HAP-1 (cell line): ENCODE data around the gene ELOVL6.
"Not testable (repeated sequence)": the region's sequence is repeated elsewhere in the genome, so short reads cannot be mapped to it uniquely, and the experiment has no call there.

Source experiments
- DNase-seq, 2 experiments: peaks; one replicate each; pipeline ENCODE4 v3.0.0-alpha.2; 2016 to 2020; ENCODE audit warnings: low spot score in 2 of 2
- H3K27me3 ChIP-seq: fragments of 250-450 bp; sonication (Bioruptor Pico); 2 replicates; pipeline ENCODE4 v1.5.1; 2020; ENCODE audit warnings: low read depth, mild to moderate bottlenecking, moderate library complexity
- H3K36me3 ChIP-seq: fragments of 250-450 bp; sonication (Bioruptor Pico); replicated peaks from 2 replicates; pipeline ENCODE4 v1.5.1; 2020; ENCODE audit warnings: mild to moderate bottlenecking
- H3K4me1 ChIP-seq: fragments of 250-450 bp; sonication (Bioruptor Pico); 2 replicates; pipeline ENCODE4 v1.5.1; 2020; ENCODE audit warnings: mild to moderate bottlenecking
- H3K4me3 ChIP-seq: fragments of 250-450 bp; sonication (Bioruptor Pico); 2 replicates; pipeline ENCODE4 v1.5.1; 2020; ENCODE audit warnings: mild to moderate bottlenecking, moderate library complexity
- H3K9me3 ChIP-seq: fragments of 250-450 bp; sonication (Bioruptor Pico); 2 replicates; pipeline ENCODE4 v1.5.1; 2020; ENCODE audit warnings: mild to moderate bottlenecking, moderate library complexity
- in situ Hi-C: fragments of 300-500 bp; cut with MboI; formaldehyde crosslinking; loops from 3 replicates; pipeline ENCODE4 v1.14.3; 2020; ENCODE audit warnings: low sequenced_read_pairs, inconsistent platforms, mixed read lengths

Gene ELOVL6

GRCh38 chr4:110198435-110199416, at the start of gene ELOVL6:
TSS of gene ELOVL6 (minus strand) at chr4:110198615. CDS start at chr4:110198335, 280 bp downstream.
- DNase-seq = peak; percentile 83 to 89
- Histone ChIP-seq H3K4me1 (peaks cover 33% of the 10 kb centered on the region), H3K4me3 (peak within 1 kb of the TSS; percentile 60), H3K9me3 (no peaks in the 10 kb centered on the region), H3K27me3 (no peaks in the 10 kb centered on the region), H3K36me3 (peaks cover 6% of the 10 kb centered on the region)
- in situ Hi-C loops = no loop called here

GRCh38 chr4:110248100-110248499, 49.7 kb upstream of the ELOVL6 start:
- in situ Hi-C loops = no loop called here

GRCh38 chr4:110247591-110247990, 49.2 kb upstream of the ELOVL6 start:
- H3K27me3 ChIP-seq = no peaks in the 10 kb centered on the region
- no peak overlapping the region for H3K4me3 ChIP-seq
- no peak for DNase-seq
- H3K9me3 ChIP-seq = no peaks in the 10 kb centered on the region
- in situ Hi-C loops = no loop called here
- H3K36me3 ChIP-seq = no peaks in the 10 kb centered on the region
- H3K4me1 ChIP-seq = peaks cover 4% of the 10 kb centered on the region

More at GRCh38 chr4:110248100-110248499, 49.7 kb upstream of the ELOVL6 start:
- Histone ChIP-seq H3K27me3 (no peaks in the 10 kb centered on the region), H3K9me3 (no peaks in the 10 kb centered on the region), H3K4me1 (peaks cover 4% of the 10 kb centered on the region), H3K36me3 (no peaks in the 10 kb centered on the region), H3K4me3 (no peak overlapping the region)
- DNase-seq = no peak

GRCh38 chr4:110245577-110245976, 47.2 kb upstream of the ELOVL6 start:
- in situ Hi-C loops = no loop called here
- no peak overlapping the region for H3K4me3 ChIP-seq
- H3K9me3 ChIP-seq = no peaks in the 10 kb centered on the region
- DNase-seq = no peak
- no peaks in the 10 kb centered on the region for H3K27me3 ChIP-seq
- H3K36me3 ChIP-seq = no peaks in the 10 kb centered on the region
- peaks cover 4% of the 10 kb centered on the region for H3K4me1 ChIP-seq

- DNase-seq = no peak
- Histone ChIP-seq H3K27me3 (no peaks in the 10 kb centered on the region), H3K36me3 (no peaks in the 10 kb centered on the region), H3K4me1 (no peaks in the 10 kb centered on the region), H3K4me3 (no peak overlapping the region), H3K9me3 (no peaks in the 10 kb centered on the region)
- in situ Hi-C loops = no loop called here
Measured at GRCh38 chr4:110236324-110236723, 37.9 kb upstream of the ELOVL6 start.

GRCh38 chr4:110233581-110233980, 35.2 kb upstream of the ELOVL6 start:
- H3K4me3 ChIP-seq, H3K9me3 ChIP-seq, DNase-seq, in situ Hi-C loops, H3K27me3 ChIP-seq, H3K4me1 ChIP-seq, H3K36me3 ChIP-seq: not testable (repeated sequence)

- H3K9me3 ChIP-seq = no peaks in the 10 kb centered on the region
- DNase-seq = no peak
- no peaks in the 10 kb centered on the region for H3K4me1 ChIP-seq
- H3K36me3 ChIP-seq = no peaks in the 10 kb centered on the region; the same call in 1 of the 2 replicates
- in situ Hi-C loops = no loop called here
- H3K27me3 ChIP-seq = no peaks in the 10 kb centered on the region
- H3K4me3 ChIP-seq = no peak overlapping the region
Measured at GRCh38 chr4:110231869-110232268, 33.5 kb upstream of the ELOVL6 start.

- Histone ChIP-seq H3K4me1 (peaks cover 10% of the 10 kb centered on the region), H3K4me3 (no peak overlapping the region), H3K36me3 (no peaks in the 10 kb centered on the region; the same call in 1 of the 2 replicates), H3K9me3 (no peaks in the 10 kb centered on the region), H3K27me3 (no peaks in the 10 kb centered on the region)
- in situ Hi-C loops = no loop called here
- no peak for DNase-seq
Measured at GRCh38 chr4:110229266-110229665, 30.9 kb upstream of the ELOVL6 start.

- Histone ChIP-seq H3K27me3 (no peaks in the 10 kb centered on the region), H3K4me3 (no peak overlapping the region), H3K36me3 (no peaks in the 10 kb centered on the region), H3K9me3 (no peaks in the 10 kb centered on the region), H3K4me1 (peaks cover 29% of the 10 kb centered on the region)
- no peak for DNase-seq
- in situ Hi-C loops = no loop called here
Measured at GRCh38 chr4:110224812-110225211, 26.4 kb upstream of the ELOVL6 start.

- in situ Hi-C loops = no loop called here
- H3K27me3 ChIP-seq = no peaks in the 10 kb centered on the region
Measured at GRCh38 chr4:110224142-110224541, 25.7 kb upstream of the ELOVL6 start.

GRCh38 chr4:110218935-110219334, 20.5 kb upstream of the ELOVL6 start:
- in situ Hi-C loops, H3K36me3 ChIP-seq: not testable (repeated sequence)

More at GRCh38 chr4:110224142-110224541, 25.7 kb upstream of the ELOVL6 start:
- DNase-seq = no peak
- Histone ChIP-seq H3K9me3 (no peaks in the 10 kb centered on the region), H3K36me3 (no peaks in the 10 kb centered on the region), H3K4me1 (peaks cover 29% of the 10 kb centered on the region), H3K4me3 (no peak overlapping the region)

GRCh38 chr4:110217181-110217580, 18.8 kb upstream of the ELOVL6 start:
- H3K36me3 ChIP-seq, in situ Hi-C loops, DNase-seq, H3K27me3 ChIP-seq, H3K9me3 ChIP-seq, H3K4me3 ChIP-seq, H3K4me1 ChIP-seq: not testable (repeated sequence)

More at GRCh38 chr4:110218935-110219334, 20.5 kb upstream of the ELOVL6 start:
- not testable (repeated sequence) for H3K9me3 ChIP-seq, H3K4me3 ChIP-seq, DNase-seq, H3K27me3 ChIP-seq
- peaks cover 16% of the 10 kb centered on the region for H3K4me1 ChIP-seq

GRCh38 chr4:110216129-110216528, 17.7 kb upstream of the ELOVL6 start:
- peaks cover 4% of the 10 kb centered on the region; the same call in 1 of the 2 replicates for H3K4me1 ChIP-seq
- H3K4me3 ChIP-seq = no peak overlapping the region
- no peaks in the 10 kb centered on the region for H3K27me3 ChIP-seq
- in situ Hi-C loops = no loop called here
- peaks cover 2% of the 10 kb centered on the region; the same call in 1 of the 2 replicates for H3K9me3 ChIP-seq
- DNase-seq = no peak
- no peaks in the 10 kb centered on the region for H3K36me3 ChIP-seq

- no peaks in the 10 kb centered on the region for H3K27me3 ChIP-seq
- in situ Hi-C loops = no loop called here
- no peaks in the 10 kb centered on the region for H3K36me3 ChIP-seq
- H3K9me3 ChIP-seq = no peaks in the 10 kb centered on the region
- no peak for DNase-seq
- H3K4me3 ChIP-seq = no peak overlapping the region
- H3K4me1 ChIP-seq = peaks cover 4% of the 10 kb centered on the region; the same call in 1 of the 2 replicates
Measured at GRCh38 chr4:110211770-110212061, 13.3 kb upstream of the ELOVL6 start.
